IMR-90 (cell line): ENCODE data around the gene LRRK2. TPM values are rescaled to one million over a fixed set of nuclear protein-coding genes. Genes with fewer than 3 reads are reported as not detected.

Source experiments
- ATAC-seq: fragments of 200-7000 bp; cut with Tn5 transposase; 2 replicates; pipeline ENCODE4 v1.9.1; 2020; ENCODE audit warnings: low read depth, mild to moderate bottlenecking, moderate library complexity
- BruUV-seq: library from RNA; stranded (reverse); fragments of 400-500 nt; replicated peaks from 2 replicates; lab custom pipeline; 2021; lab: Mats Ljungman, UMichigan
- CTCF ChIA-PET: fragments of 300-600 bp; formaldehyde crosslinking; extraction: SDS; loops from one replicate; lab custom pipeline; 2021; ENCODE audit warnings: antibody characterized with exemption; lab: Yijun Ruan, JAX
- POLR2A ChIA-PET: fragments of 300-600 bp; sonication (Branson Sonifier 250); formaldehyde crosslinking; loops from one replicate; lab custom pipeline; 2022; ENCODE audit warnings: antibody characterized with exemption; ENCODE audit not compliant: unreplicated experiment; lab: Charles Lee
- DNase-seq: peaks from one replicate; pipeline ENCODE4 v3.0.0; 2013
- H2AFZ ChIP-seq: replicated peaks from 2 replicates; pipeline ENCODE3; 2013; ENCODE audit warnings: low read length, mild to moderate bottlenecking; ENCODE audit not compliant: poor library complexity
- H2AK5ac ChIP-seq: 2 replicates; pipeline ENCODE4 v1.6.1; 2013; ENCODE audit warnings: low read depth, low read length, inconsistent platforms
- H2AK9ac ChIP-seq: replicated peaks from 2 replicates; pipeline ENCODE3; 2013; ENCODE audit warnings: mild to moderate bottlenecking, low read depth, low read length, moderate library complexity; ENCODE audit not compliant: poor library complexity
- H2BK120ac ChIP-seq: 2 replicates; pipeline ENCODE4 v1.6.1; 2013; ENCODE audit warnings: low read depth, low read length, inconsistent platforms
- H2BK15ac ChIP-seq: 3 replicates; pipeline ENCODE4 v1.6.1; 2013; ENCODE audit warnings: low read depth, low read length, inconsistent platforms
- H2BK20ac ChIP-seq: 2 replicates; pipeline ENCODE4 v1.6.1; 2013; ENCODE audit warnings: low read depth, mild to moderate bottlenecking, inconsistent platforms, low read length, moderate library complexity
- H2BK5ac ChIP-seq: 2 replicates; pipeline ENCODE4 v1.6.1; 2013; ENCODE audit warnings: mild to moderate bottlenecking, low read depth, low read length, inconsistent platforms; ENCODE audit not compliant: poor library complexity, severe bottlenecking
- H3K14ac ChIP-seq: replicated peaks from 2 replicates; pipeline ENCODE4 v1.6.1; 2013; ENCODE audit warnings: low read depth, low read length, inconsistent platforms
- H3K18ac ChIP-seq: 2 replicates; pipeline ENCODE4 v1.6.1; 2013; ENCODE audit warnings: low read depth, low read length, control low read depth
- H3K23ac ChIP-seq: 2 replicates; pipeline ENCODE4 v1.6.1; 2013; ENCODE audit warnings: low read depth, low read length, inconsistent platforms
- H3K27ac ChIP-seq: 2 replicates; pipeline ENCODE4 v1.5.1; 2013; ENCODE audit warnings: mild to moderate bottlenecking, control low read depth, low read length; ENCODE audit not compliant: insufficient read depth
- H3K27me3 ChIP-seq: 2 replicates; pipeline ENCODE4 v1.6.1; 2013; ENCODE audit warnings: low read length; ENCODE audit not compliant: control insufficient read depth, insufficient read depth
- H3K36me3 ChIP-seq: 2 replicates; pipeline ENCODE4 v1.6.1; 2013; ENCODE audit warnings: low read length, mixed read lengths; ENCODE audit not compliant: control insufficient read depth, insufficient read depth
- H3K4ac ChIP-seq: 2 replicates; pipeline ENCODE4 v1.6.1; 2013; ENCODE audit warnings: low read depth, low read length, inconsistent platforms
- H3K4me1 ChIP-seq: 2 replicates; pipeline ENCODE4 v1.6.1; 2013; ENCODE audit warnings: low read length, mixed read lengths; ENCODE audit not compliant: control insufficient read depth, insufficient read depth
- H3K4me2 ChIP-seq: 2 replicates; pipeline ENCODE4 v1.6.1; 2013; ENCODE audit warnings: low read depth, mild to moderate bottlenecking, control low read depth, low read length, moderate library complexity
- H3K4me3 ChIP-seq: 2 replicates; pipeline ENCODE4 v1.5.1; 2013; ENCODE audit warnings: low read depth, mild to moderate bottlenecking, control low read depth, low read length, moderate library complexity; ENCODE audit not compliant: insufficient read depth
- H3K56ac ChIP-seq: 2 replicates; pipeline ENCODE4 v1.6.1; 2013; ENCODE audit warnings: low read length, inconsistent platforms; ENCODE audit not compliant: insufficient read depth; ENCODE audit errors: extremely low read depth
- H3K79me1 ChIP-seq, 2 experiments: 2 replicates each; pipeline ENCODE4 v1.6.1; 2013; ENCODE audit warnings: low read length in 2 of 2, inconsistent platforms in 1 of 2, low read depth in 1 of 2
- H3K9ac ChIP-seq: 2 replicates; pipeline ENCODE4 v1.6.1; 2013; ENCODE audit warnings: low read depth, low read length, control low read depth
- H3K9me1 ChIP-seq: 2 replicates; pipeline ENCODE4 v1.6.1; 2013; ENCODE audit warnings: low read length, inconsistent platforms; ENCODE audit not compliant: insufficient read depth
- H3K9me3 ChIP-seq: 2 replicates; pipeline ENCODE4 v1.6.1; 2013; ENCODE audit warnings: low read length; ENCODE audit not compliant: control insufficient read depth, insufficient read depth
- H4K20me1 ChIP-seq: 2 replicates; pipeline ENCODE4 v1.6.1; 2013; ENCODE audit warnings: low read length, inconsistent platforms; ENCODE audit not compliant: insufficient read depth
- H4K5ac ChIP-seq: 2 replicates; pipeline ENCODE4 v1.6.1; 2013; ENCODE audit warnings: mild to moderate bottlenecking, low read depth, low read length, control low read depth
- H4K8ac ChIP-seq, 2 experiments: 2 replicates each; pipeline ENCODE4 v1.6.1; 2013; ENCODE audit warnings: low read depth in 2 of 2, low read length in 2 of 2, control low read depth in 1 of 2, inconsistent platforms in 1 of 2
- H4K91ac ChIP-seq: 2 replicates; pipeline ENCODE4 v1.6.1; 2013; ENCODE audit warnings: low read depth, low read length, inconsistent platforms; ENCODE audit not compliant: insufficient read depth
- BHLHE40 ChIP-seq: fragments of 150-350 bp; IDR thresholded peaks from 2 replicates; pipeline ENCODE4 v1.6.1; 2016; ENCODE audit warnings: mild to moderate bottlenecking, low read depth, low read length
- CEBPB ChIP-seq: IDR thresholded peaks from 2 replicates; pipeline ENCODE4 v1.6.1; 2012; ENCODE audit warnings: low read depth, low read length, improper control_type of control experiment
- CHD1 ChIP-seq: IDR thresholded peaks from 2 replicates; pipeline ENCODE4 v1.6.1; 2012; ENCODE audit warnings: low read depth, low read length, improper control_type of control experiment
- FOS ChIP-seq: fragments of 150-350 bp; IDR thresholded peaks from 2 replicates; pipeline ENCODE4 v1.6.1; 2016; ENCODE audit warnings: low read depth, low read length
- MAZ ChIP-seq: IDR thresholded peaks from 2 replicates; pipeline ENCODE4 v1.6.1; 2012; ENCODE audit warnings: low read depth, mild to moderate bottlenecking, low read length, improper control_type of control experiment, moderate library complexity, borderline replicate concordance
- MXI1 ChIP-seq: IDR thresholded peaks from 2 replicates; pipeline ENCODE4 v1.6.1; 2012; ENCODE audit warnings: low read depth, mild to moderate bottlenecking, low read length, moderate library complexity, borderline replicate concordance
- NFE2L2 ChIP-seq: fragments of 150-350 bp; IDR thresholded peaks from 2 replicates; pipeline ENCODE4 v1.6.1; 2016; ENCODE audit warnings: low read depth, mild to moderate bottlenecking, low read length
- POLR2A ChIP-seq: IDR thresholded peaks from 2 replicates; pipeline ENCODE4 v1.6.1; 2012; ENCODE audit warnings: mild to moderate bottlenecking, low read depth, low read length
- RAD21 ChIP-seq: IDR thresholded peaks from 2 replicates; pipeline ENCODE4 v1.6.1; 2012; ENCODE audit warnings: low read length, improper control_type of control experiment
- RFX5 ChIP-seq: IDR thresholded peaks from 2 replicates; pipeline ENCODE4 v1.8.0; 2012; ENCODE audit warnings: low read depth, mild to moderate bottlenecking, low read length, moderate library complexity
- SMC3 ChIP-seq: fragments of 150-350 bp; IDR thresholded peaks from 2 replicates; pipeline ENCODE4 v1.6.1; 2016; ENCODE audit warnings: low read depth, mild to moderate bottlenecking, antibody characterized with exemption, low read length, moderate library complexity
- WGBS, 2 experiments: methylation state at CpG; one replicate each; pipeline versions ENCODE4 v1.1.5 to v1.1.7; 2013; ENCODE audit warnings: missing lambda C conversion rate in 2 of 2; ENCODE audit not compliant: insufficient read length in 1 of 2; ENCODE audit errors: extremely low coverage in 2 of 2; 5-methylcytosine and 5-hydroxymethylcytosine counted together
- dilution Hi-C: fragments of 300-500 bp; cut with HindIII; formaldehyde crosslinking; loops from one replicate; pipeline ENCODE4 v1.14.3; 2018; ENCODE audit warnings: low sequenced_read_pairs; ENCODE audit not compliant: unreplicated experiment
- in situ Hi-C: fragments of 300-500 bp; cut with MboI; formaldehyde crosslinking; loops from 3 replicates; pipeline ENCODE4 v1.14.3; 2019; ENCODE audit warnings: low sequenced_read_pairs, inconsistent platforms, mixed read lengths
- intact Hi-C: fragments of 100-400 bp; cut with micrococcal nuclease; formaldehyde crosslinking; loops from 2 replicates; pipeline ENCODE4 v1.10.0; 2022
- polyA plus RNA-seq, 3 experiments: library from polyadenylated mRNA; depleted of rRNA; stranded (reverse); fragments of >200 nt; gene quantifications; 2 replicates each; pipeline ENCODE4 v1.2.3, GENCODE V29; 2012; ENCODE audit warnings: low replicate concordance in 1 of 3
- total RNA-seq: library from RNA; depleted of rRNA; stranded (reverse); fragments of >200 nt; gene quantifications from 2 replicates; pipeline ENCODE4 v1.2.3, GENCODE V29; 2012

The LRRK2 gene
- total and polyA plus RNA-seq, 2 of the 4 experiments (the other 2 are of a cell fraction), result 0.17 to 0.54 TPM

GRCh38 chr12:40330180-40330579 is 105.4 kb downstream of the LRRK2 start:
- H4K8ac ChIP-seq, result no peak overlapping the region
- no peaks in the 10 kb centered on the region for H3K36me3 ChIP-seq
- no peak overlapping the region for H3K23ac ChIP-seq
- H3K4me3 ChIP-seq, result no peak overlapping the region
- ChIA-PET POLR2A (no interaction called here), CTCF (no interaction called here)
- no peak overlapping the region for H3K14ac ChIP-seq
- no peaks in the 10 kb centered on the region for H3K27me3 ChIP-seq
- H2BK20ac ChIP-seq, result no peak overlapping the region
- dilution Hi-C loops, result no loop called here
- no peak overlapping the region for H3K56ac ChIP-seq
- H4K5ac ChIP-seq, result no peak overlapping the region
- H2AK9ac ChIP-seq, result no peak overlapping the region
- WGBS, 2 experiments, result no CpG with 5 or more reads among the region's 1 CpG
- in situ Hi-C loops, result no loop called here
- no peaks in the 10 kb centered on the region for H3K79me1 ChIP-seq
- no peaks in the 10 kb centered on the region for H3K9me3 ChIP-seq
- DNase-seq (no peak), ATAC-seq (no peak)
- no peak overlapping the region for H3K9ac ChIP-seq
- no peak overlapping the region for H2AK5ac ChIP-seq
- no peaks in the 10 kb centered on the region for H3K4me1 ChIP-seq
- no peak overlapping the region for H3K27ac ChIP-seq
- H4K91ac ChIP-seq, result no peak overlapping the region
- no peak for TF ChIP-seq MAZ
- TF ChIP-seq RAD21, result no peak
- no peak for TF ChIP-seq MXI1
- TF ChIP-seq NFE2L2, result no peak
- TF ChIP-seq FOS, result no peak
- TF ChIP-seq RFX5, result no peak
- no peak for TF ChIP-seq BHLHE40
- no peak for TF ChIP-seq SMC3
- TF ChIP-seq CEBPB, result no peak
- no peak for TF ChIP-seq POLR2A
- no peak for TF ChIP-seq CHD1
- H3K18ac ChIP-seq, result no peak overlapping the region
- H2BK15ac ChIP-seq, result no peak overlapping the region
- H3K4me2 ChIP-seq, result no peak overlapping the region
- no peak overlapping the region for H2BK120ac ChIP-seq
- H3K4ac ChIP-seq, result no peak overlapping the region
- no peak overlapping the region for H2BK5ac ChIP-seq
- no TSS peak for BruUV-seq
- H4K20me1 ChIP-seq, result no peaks in the 10 kb centered on the region
- no peak overlapping the region for H2AFZ ChIP-seq
- intact Hi-C loops, result no loop called here
- H3K9me1 ChIP-seq, result no peaks in the 10 kb centered on the region
